Loucy (cell line): ENCODE data around the gene SPINT1.

Experiments
- H2AFZ ChIP-seq: fragments of 200-600 bp; sonication (generic); 2 replicates; pipeline ENCODE4 v1.6.0; 2016; ENCODE audit warnings: antibody characterized with exemption, mild to moderate bottlenecking, low read length, moderate library complexity
- H3F3A ChIP-seq: fragments of 200-600 bp; 2 replicates; pipeline ENCODE4 v1.6.0; 2016; ENCODE audit warnings: antibody characterized with exemption, low read depth, mild to moderate bottlenecking
- H3K27me3 ChIP-seq: fragments of 200-600 bp; sonication (generic); 2 replicates; pipeline ENCODE4 v1.6.1; 2014; ENCODE audit warnings: low read length, mild to moderate bottlenecking; ENCODE audit not compliant: insufficient read depth, poor library complexity, severe bottlenecking
- H3K36me3 ChIP-seq: fragments of 200-600 bp; sonication (generic); 2 replicates; pipeline ENCODE4 v1.6.1; 2016; ENCODE audit warnings: low read length; ENCODE audit not compliant: insufficient read depth
- H3K4me1 ChIP-seq: fragments of 200-600 bp; sonication (generic); 2 replicates; pipeline ENCODE4 v1.5.1; 2014; ENCODE audit warnings: low read length, mild to moderate bottlenecking; ENCODE audit not compliant: insufficient read depth, poor library complexity, severe bottlenecking
- H3K4me2 ChIP-seq: fragments of 200-600 bp; sonication (generic); 2 replicates; pipeline ENCODE4 v1.6.0; 2014; ENCODE audit warnings: antibody characterized with exemption, low read length, low read depth, mild to moderate bottlenecking; ENCODE audit not compliant: poor library complexity, severe bottlenecking
- H3K4me3 ChIP-seq: fragments of 200-600 bp; sonication (generic); 2 replicates; pipeline ENCODE4 v1.5.1; 2014; ENCODE audit warnings: low read length, mild to moderate bottlenecking, mixed read lengths; ENCODE audit not compliant: poor library complexity, severe bottlenecking
- H3K79me2 ChIP-seq: fragments of 200-600 bp; sonication (generic); 2 replicates; pipeline ENCODE4 v1.6.1; 2014; ENCODE audit warnings: low read length; ENCODE audit not compliant: insufficient read depth
- H3K9ac ChIP-seq: fragments of 200-600 bp; sonication (generic); 2 replicates; pipeline ENCODE4 v1.6.0; 2014; ENCODE audit warnings: mild to moderate bottlenecking, low read depth, low read length, moderate library complexity; ENCODE audit not compliant: poor library complexity, severe bottlenecking
- H3K9me2 ChIP-seq: fragments of 200-600 bp; sonication (generic); replicated peaks from 2 replicates; pipeline ENCODE4 v1.6.1; 2016; ENCODE audit warnings: low read depth, low read length, mixed read lengths
- H3K9me3 ChIP-seq: fragments of 200-600 bp; sonication (generic); 2 replicates; pipeline ENCODE4 v1.6.1; 2014; ENCODE audit warnings: mild to moderate bottlenecking, antibody characterized with exemption, low read length, low read depth; ENCODE audit not compliant: insufficient read depth
- H4K20me1 ChIP-seq: fragments of 200-600 bp; sonication (generic); 2 replicates; pipeline ENCODE4 v1.6.0; 2014; ENCODE audit warnings: antibody characterized with exemption, low read length, mild to moderate bottlenecking; ENCODE audit not compliant: insufficient read depth, poor library complexity, severe bottlenecking
- EZH2phosphoT487 ChIP-seq: fragments of 200-600 bp; IDR thresholded peaks from 2 replicates; pipeline ENCODE4 v1.6.1; 2018; ENCODE audit warnings: antibody characterized with exemption, mild to moderate bottlenecking, moderate library complexity, borderline replicate concordance
- TF ChIP-seq, protein P1 (sequence below): fragments of 200-600 bp; sonication (generic); conservative IDR thresholded peaks from 2 replicates; pipeline ENCODE4 v1.5.1; 2014; ENCODE audit warnings: mild to moderate bottlenecking, antibody characterized with exemption, low read length

Gene SPINT1

DNA sequence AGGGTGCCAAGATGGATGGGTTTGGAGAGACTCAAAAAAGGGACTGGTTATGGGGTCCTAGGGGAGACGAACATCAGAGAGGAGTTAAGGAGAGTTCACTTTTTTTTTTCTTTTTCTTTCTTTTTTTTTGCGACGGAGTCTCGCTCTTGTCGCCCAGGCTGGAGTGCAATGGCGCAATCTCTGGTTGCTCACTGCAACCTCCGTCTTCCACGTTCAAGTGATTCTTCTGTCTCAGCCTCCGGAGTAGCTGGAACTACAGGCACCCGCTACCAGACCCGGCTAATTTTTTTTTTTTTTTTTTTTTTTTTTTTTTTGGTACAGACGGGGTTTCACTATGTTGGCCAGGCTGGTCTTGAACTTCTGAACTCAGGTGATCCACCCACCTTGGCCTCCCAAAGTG is 1.2 kb downstream of the SPINT1 start:
- no peaks in the 10 kb centered on the region for H4K20me1 ChIP-seq
- H3K4me1 ChIP-seq, result peaks cover 18% of the 10 kb centered on the region
- no peak overlapping the region for H2AFZ ChIP-seq
- TF ChIP-seq, protein P1, sequence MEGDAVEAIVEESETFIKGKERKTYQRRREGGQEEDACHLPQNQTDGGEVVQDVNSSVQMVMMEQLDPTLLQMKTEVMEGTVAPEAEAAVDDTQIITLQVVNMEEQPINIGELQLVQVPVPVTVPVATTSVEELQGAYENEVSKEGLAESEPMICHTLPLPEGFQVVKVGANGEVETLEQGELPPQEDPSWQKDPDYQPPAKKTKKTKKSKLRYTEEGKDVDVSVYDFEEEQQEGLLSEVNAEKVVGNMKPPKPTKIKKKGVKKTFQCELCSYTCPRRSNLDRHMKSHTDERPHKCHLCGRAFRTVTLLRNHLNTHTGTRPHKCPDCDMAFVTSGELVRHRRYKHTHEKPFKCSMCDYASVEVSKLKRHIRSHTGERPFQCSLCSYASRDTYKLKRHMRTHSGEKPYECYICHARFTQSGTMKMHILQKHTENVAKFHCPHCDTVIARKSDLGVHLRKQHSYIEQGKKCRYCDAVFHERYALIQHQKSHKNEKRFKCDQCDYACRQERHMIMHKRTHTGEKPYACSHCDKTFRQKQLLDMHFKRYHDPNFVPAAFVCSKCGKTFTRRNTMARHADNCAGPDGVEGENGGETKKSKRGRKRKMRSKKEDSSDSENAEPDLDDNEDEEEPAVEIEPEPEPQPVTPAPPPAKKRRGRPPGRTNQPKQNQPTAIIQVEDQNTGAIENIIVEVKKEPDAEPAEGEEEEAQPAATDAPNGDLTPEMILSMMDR, result no peak
- H3K4me3 ChIP-seq, result no peak overlapping the region
- H3K79me2 ChIP-seq, result no peaks in the 10 kb centered on the region
- H3K27me3 ChIP-seq, result no peaks in the 10 kb centered on the region
- H3K9ac ChIP-seq, result no peak overlapping the region
- no peaks in the 10 kb centered on the region for H3K9me2 ChIP-seq
- H3F3A ChIP-seq, result no peaks in the 10 kb centered on the region
- no peak overlapping the region for H3K4me2 ChIP-seq
- no peaks in the 10 kb centered on the region for H3K36me3 ChIP-seq
- no peaks in the 10 kb centered on the region for H3K9me3 ChIP-seq

DNA sequence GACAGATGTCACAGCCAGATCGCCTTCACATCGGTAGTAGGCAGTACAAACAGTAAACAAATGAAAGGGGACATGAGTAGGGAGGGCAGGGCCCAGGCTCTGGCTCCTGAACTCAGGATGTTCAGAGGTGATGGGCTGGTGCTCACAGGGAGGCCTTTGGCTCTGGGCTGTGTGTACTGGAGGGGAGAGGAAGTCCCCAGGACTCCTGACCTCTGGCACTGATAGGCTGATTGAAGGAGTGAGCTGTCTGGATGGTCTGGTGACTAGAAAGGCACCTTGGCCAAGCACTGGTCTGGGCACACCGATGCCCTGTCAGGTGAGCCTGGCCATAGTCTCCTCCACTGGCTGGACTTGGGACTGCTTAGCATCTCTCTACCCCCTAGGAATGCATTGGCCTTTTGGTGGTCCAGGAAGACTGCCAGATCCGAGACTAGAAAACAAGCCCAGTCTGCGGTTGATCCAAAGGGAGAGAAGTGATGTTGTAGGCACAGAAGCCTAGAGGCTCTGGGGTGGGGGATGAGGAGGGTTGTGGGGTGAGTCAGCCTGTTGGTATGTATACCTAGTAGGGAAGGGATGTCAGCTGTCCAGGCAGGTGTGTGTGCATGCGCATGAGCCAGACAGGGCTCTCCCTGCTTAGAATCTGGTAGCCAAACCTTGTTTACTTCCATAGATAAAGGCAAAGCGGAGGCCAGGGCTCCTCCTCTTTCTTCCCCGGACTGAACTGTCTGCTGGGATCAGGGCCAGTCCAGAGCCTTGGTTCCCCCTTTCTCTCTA is 1.9 kb downstream of the SPINT1 start:
- Histone ChIP-seq H3K4me1 (peaks cover 18% of the 10 kb centered on the region), H3K27me3 (no peaks in the 10 kb centered on the region), H2AFZ (no peak overlapping the region), H4K20me1 (no peaks in the 10 kb centered on the region), H3K9ac (no peak overlapping the region), H3K4me2 (no peak overlapping the region), H3K4me3 (no peak overlapping the region), H3K79me2 (no peaks in the 10 kb centered on the region), H3K9me2 (no peaks in the 10 kb centered on the region), H3F3A (no peaks in the 10 kb centered on the region), H3K9me3 (no peaks in the 10 kb centered on the region), H3K36me3 (no peaks in the 10 kb centered on the region)
- no peak for TF ChIP-seq EZH2phosphoT487
- TF ChIP-seq, protein P1, result no peak

- peak overlapping the region; percentile 68 for H3K4me2 ChIP-seq
- no peaks in the 10 kb centered on the region for H3K9me3 ChIP-seq
- H4K20me1 ChIP-seq, result no peaks in the 10 kb centered on the region
- no peaks in the 10 kb centered on the region for H3K27me3 ChIP-seq
- H3K79me2 ChIP-seq, result no peaks in the 10 kb centered on the region
- H3K4me1 ChIP-seq, result peaks cover 18% of the 10 kb centered on the region
- no peaks in the 10 kb centered on the region for H3K36me3 ChIP-seq
- H3F3A ChIP-seq, result no peaks in the 10 kb centered on the region
- TF ChIP-seq EZH2phosphoT487, result no peak
- TF ChIP-seq, protein P1, result no peak
- peak overlapping the region; percentile 40 for H3K4me3 ChIP-seq
- peak overlapping the region; percentile 53; the same call in 1 of the 2 replicates for H2AFZ ChIP-seq
- peak overlapping the region; percentile 49 for H3K9ac ChIP-seq
- H3K9me2 ChIP-seq, result no peaks in the 10 kb centered on the region
Measured at GRCh38 chr15:40846841-40847222, 3.0 kb downstream of the SPINT1 start.
